WTC11 (cell line): ENCODE data around the gene NAXD.

Experiments
- TF ChIP-seq, protein P1 (sequence below): fragments of 200-600 bp; IDR thresholded peaks from 2 replicates; pipeline ENCODE4 v1.8.0; 2022; ENCODE audit warnings: antibody characterized with exemption
- TF ChIP-seq, protein P2 (sequence below): sonication (generic); formaldehyde crosslinking; conservative IDR thresholded peaks from 2 replicates; pipeline ENCODE4 v1.8.1; 2022; ENCODE audit warnings: mild to moderate bottlenecking, missing genetic modification reagents

DNA sequence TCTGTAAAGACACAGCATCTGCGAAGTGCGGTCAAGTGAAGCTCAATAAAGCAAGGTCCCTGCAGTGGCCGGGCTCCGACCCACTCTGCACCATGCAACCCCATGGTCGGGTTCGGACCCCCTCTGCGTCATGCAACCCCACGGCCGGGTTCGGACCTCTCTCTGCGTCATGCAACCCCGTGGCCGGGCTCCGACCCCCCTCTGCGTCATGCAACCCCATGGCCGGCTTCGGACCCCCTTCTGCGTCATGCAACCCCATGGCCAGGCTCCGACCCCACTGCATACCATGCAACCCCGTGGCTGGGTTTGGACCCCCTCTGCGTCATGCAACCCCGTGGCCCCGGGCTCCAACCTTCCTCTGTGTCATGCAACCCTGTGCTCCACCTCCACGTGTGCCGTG, 46.7 kb downstream of the NAXD start:
- TF ChIP-seq, protein P1, sequence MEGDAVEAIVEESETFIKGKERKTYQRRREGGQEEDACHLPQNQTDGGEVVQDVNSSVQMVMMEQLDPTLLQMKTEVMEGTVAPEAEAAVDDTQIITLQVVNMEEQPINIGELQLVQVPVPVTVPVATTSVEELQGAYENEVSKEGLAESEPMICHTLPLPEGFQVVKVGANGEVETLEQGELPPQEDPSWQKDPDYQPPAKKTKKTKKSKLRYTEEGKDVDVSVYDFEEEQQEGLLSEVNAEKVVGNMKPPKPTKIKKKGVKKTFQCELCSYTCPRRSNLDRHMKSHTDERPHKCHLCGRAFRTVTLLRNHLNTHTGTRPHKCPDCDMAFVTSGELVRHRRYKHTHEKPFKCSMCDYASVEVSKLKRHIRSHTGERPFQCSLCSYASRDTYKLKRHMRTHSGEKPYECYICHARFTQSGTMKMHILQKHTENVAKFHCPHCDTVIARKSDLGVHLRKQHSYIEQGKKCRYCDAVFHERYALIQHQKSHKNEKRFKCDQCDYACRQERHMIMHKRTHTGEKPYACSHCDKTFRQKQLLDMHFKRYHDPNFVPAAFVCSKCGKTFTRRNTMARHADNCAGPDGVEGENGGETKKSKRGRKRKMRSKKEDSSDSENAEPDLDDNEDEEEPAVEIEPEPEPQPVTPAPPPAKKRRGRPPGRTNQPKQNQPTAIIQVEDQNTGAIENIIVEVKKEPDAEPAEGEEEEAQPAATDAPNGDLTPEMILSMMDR: no peak
- TF ChIP-seq, protein P2, sequence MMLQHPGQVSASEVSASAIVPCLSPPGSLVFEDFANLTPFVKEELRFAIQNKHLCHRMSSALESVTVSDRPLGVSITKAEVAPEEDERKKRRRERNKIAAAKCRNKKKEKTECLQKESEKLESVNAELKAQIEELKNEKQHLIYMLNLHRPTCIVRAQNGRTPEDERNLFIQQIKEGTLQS (CRISPR knock-in tag): no peak
